HG03571 (cell line): ENCODE measurements around the gene MAP3K6.
"Not testable (repeated sequence)": the region's sequence is repeated elsewhere in the genome, so short reads cannot be mapped to it uniquely, and the experiment has no call there.

Experiments
- ATAC-seq: cut with Tn5 transposase; IDR thresholded peaks from one replicate; pipeline ENCODE4 v1.9.1; 2021; ENCODE audit not compliant: unreplicated experiment

Gene MAP3K6

GRCh38 chr1:27398405-27399149 lies 31.8 kb upstream of the MAP3K6 start:
- ATAC-seq, result no peak

- no peak for ATAC-seq
These were observed 31.0 kb upstream of the MAP3K6 start for GRCh38 chr1:27397749-27398148.

GRCh38 chr1:27397110-27397509 lies 30.3 kb upstream of the MAP3K6 start:
- ATAC-seq, result no peak

GRCh38 chr1:27395441-27396195 lies 28.9 kb upstream of the MAP3K6 start:
- no peak for ATAC-seq

- ATAC-seq, result no peak
These were observed 28.2 kb upstream of the MAP3K6 start for GRCh38 chr1:27394925-27395324.

GRCh38 chr1:27394282-27394658 lies 27.5 kb upstream of the MAP3K6 start:
- no peak for ATAC-seq

- no peak for ATAC-seq
These were observed 27.0 kb upstream of the MAP3K6 start for GRCh38 chr1:27393641-27394281.

GRCh38 chr1:27392778-27393635 lies 26.2 kb upstream of the MAP3K6 start:
- no peak for ATAC-seq

GRCh38 chr1:27392096-27392777 lies 25.5 kb upstream of the MAP3K6 start, which contains the start of gene GPR3:
Gene GPR3, plus strand, starts transcription at chr1:27392622. Its CDS starts 1,177 bp downstream, at chr1:27393799.
- ATAC-seq, result peak; percentile 65

- no peak for ATAC-seq
These were observed 24.8 kb upstream of the MAP3K6 start for GRCh38 chr1:27391511-27392095.

- no peak for ATAC-seq
These were observed 21.7 kb upstream of the MAP3K6 start for GRCh38 chr1:27388337-27389005.

GRCh38 chr1:27384797-27385196 lies 18.0 kb upstream of the MAP3K6 start:
- ATAC-seq, result not testable (repeated sequence)

GRCh38 chr1:27383661-27384060 lies 16.9 kb upstream of the MAP3K6 start:
- no peak for ATAC-seq

GRCh38 chr1:27383039-27383605 lies 16.4 kb upstream of the MAP3K6 start, which contains the start of gene CD164L2:
Gene CD164L2, minus strand, starts transcription at chr1:27383333. Its CDS starts 94 bp downstream, at chr1:27383239.
- no peak for ATAC-seq

GRCh38 chr1:27381969-27382762 lies 15.4 kb upstream of the MAP3K6 start:
- no peak for ATAC-seq

- no peak for ATAC-seq
These were observed 14.3 kb upstream of the MAP3K6 start for GRCh38 chr1:27380766-27381733.

- ATAC-seq, result no peak
These were observed 13.5 kb upstream of the MAP3K6 start for GRCh38 chr1:27380224-27380623.
